ENCODE results near the gene SSTR3. TPM values are rescaled to one million over a fixed set of nuclear protein-coding genes. Genes with fewer than 3 reads are reported as not detected.

The SSTR3 gene
- total and polyA plus RNA-seq, 2 donors from 2014 or later, result 0.13 to 0.56 TPM

DNA sequence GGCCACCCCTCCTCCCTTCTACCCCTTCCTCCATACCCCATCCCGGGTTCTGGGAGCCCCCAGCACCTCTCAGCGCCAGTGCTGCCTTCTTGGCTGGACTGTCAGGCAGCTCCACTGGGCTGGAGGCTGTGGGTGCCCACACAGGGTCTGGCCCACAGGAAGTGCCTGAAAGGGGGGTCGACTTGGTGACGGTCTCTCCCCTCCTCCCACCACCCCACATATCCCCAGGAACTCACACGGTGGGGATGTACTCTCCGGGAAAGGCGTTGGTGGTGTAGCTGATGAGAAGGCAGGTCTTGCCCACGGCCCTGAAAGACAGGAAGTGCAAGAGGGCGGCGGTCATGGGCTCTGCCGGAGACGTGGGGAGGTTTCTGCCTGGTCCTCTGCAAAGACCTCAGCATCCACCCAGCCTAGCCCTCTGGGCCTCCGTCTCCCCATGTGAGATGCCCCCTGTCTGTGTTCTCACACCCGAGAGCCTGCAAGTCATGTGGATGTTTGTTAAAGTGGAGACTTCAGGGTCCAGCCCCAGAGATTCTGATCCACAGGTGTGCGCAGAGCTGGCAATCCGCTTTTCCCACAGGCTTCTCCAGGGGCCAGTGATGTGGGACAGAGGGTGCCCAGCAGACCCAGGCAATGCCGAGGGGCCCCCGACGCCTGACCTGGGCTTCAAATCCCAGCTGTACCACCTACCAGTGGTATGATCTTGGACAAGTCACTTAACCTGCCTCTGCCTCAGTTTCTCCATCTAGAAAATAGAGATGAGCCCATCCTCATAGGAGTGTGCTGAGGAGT is 29.3 kb upstream of the SSTR3 start:
- TF ChIP-seq, protein P1, sequence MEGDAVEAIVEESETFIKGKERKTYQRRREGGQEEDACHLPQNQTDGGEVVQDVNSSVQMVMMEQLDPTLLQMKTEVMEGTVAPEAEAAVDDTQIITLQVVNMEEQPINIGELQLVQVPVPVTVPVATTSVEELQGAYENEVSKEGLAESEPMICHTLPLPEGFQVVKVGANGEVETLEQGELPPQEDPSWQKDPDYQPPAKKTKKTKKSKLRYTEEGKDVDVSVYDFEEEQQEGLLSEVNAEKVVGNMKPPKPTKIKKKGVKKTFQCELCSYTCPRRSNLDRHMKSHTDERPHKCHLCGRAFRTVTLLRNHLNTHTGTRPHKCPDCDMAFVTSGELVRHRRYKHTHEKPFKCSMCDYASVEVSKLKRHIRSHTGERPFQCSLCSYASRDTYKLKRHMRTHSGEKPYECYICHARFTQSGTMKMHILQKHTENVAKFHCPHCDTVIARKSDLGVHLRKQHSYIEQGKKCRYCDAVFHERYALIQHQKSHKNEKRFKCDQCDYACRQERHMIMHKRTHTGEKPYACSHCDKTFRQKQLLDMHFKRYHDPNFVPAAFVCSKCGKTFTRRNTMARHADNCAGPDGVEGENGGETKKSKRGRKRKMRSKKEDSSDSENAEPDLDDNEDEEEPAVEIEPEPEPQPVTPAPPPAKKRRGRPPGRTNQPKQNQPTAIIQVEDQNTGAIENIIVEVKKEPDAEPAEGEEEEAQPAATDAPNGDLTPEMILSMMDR (IDR thresholded peaks at IDR 0.05; ENCODE audit: borderline replicate concordance, extremely low read depth, insufficient read depth), result no peak
- Histone ChIP-seq H3K36me3 (ENCODE audit: control insufficient read depth in 2 of 3, insufficient read depth in 3 of 3, low read length in 3 of 3) (no peaks in the 10 kb centered on the region), H3K27me3 (ENCODE audit: control insufficient read depth, insufficient read depth, low read length) (no peaks in the 10 kb centered on the region), H3K9me3 (ENCODE audit: control insufficient read depth in 2 of 3, insufficient read depth in 1 of 3, low read length in 3 of 3) (no peaks in the 10 kb centered on the region), H3K27ac (ENCODE audit: low read depth in 2 of 2, low read length in 2 of 2) (no peak overlapping the region), H3K4me3 (ENCODE audit: low read length in 3 of 3) (no peak overlapping the region), H3K9ac (ENCODE audit: low read length in 3 of 3) (no peak overlapping the region), H3K4me1 (ENCODE audit: control insufficient read depth in 2 of 3, insufficient read depth in 2 of 3, low read depth in 1 of 3, low read length in 3 of 3) (no peaks in the 10 kb centered on the region)
- no peak for FAIRE-seq
- intact Hi-C loops (cut with DNase I), result no loop called here
- peak in 1 of 5 donors; percentile 75 for DNase-seq

DNA sequence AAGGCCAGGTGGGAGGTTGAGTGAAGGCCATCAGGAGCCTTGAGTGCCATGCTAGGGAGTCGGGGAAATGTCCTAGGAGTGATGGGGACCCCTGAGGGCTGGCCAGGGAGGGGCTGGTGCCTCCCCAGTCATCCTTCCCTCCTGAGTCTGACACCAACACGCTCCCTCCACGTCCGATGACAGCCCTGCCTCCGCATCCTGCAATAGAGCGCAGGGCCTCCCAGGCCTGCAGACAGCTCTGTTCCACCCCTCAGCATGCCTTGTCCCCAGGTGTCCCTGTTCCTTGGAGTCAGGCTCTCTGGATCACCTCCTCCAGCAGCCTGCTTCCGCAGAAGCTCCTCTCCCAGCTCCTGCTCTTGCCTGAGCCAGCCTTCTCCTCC is 28.7 kb upstream of the SSTR3 start:
- no peak overlapping the region for H3K9ac ChIP-seq (ENCODE audit: low read length in 3 of 3)
- no peaks in the 10 kb centered on the region for H3K27me3 ChIP-seq (ENCODE audit: control insufficient read depth, insufficient read depth, low read length)
- no peak overlapping the region for H3K4me3 ChIP-seq (ENCODE audit: low read length in 3 of 3)
- intact Hi-C loops (cut with DNase I), result no loop called here
- H3K4me1 ChIP-seq (ENCODE audit: control insufficient read depth in 2 of 3, insufficient read depth in 2 of 3, low read depth in 1 of 3, low read length in 3 of 3), result no peaks in the 10 kb centered on the region
- no peaks in the 10 kb centered on the region for H3K9me3 ChIP-seq (ENCODE audit: control insufficient read depth in 2 of 3, insufficient read depth in 1 of 3, low read length in 3 of 3)
- H3K36me3 ChIP-seq (ENCODE audit: control insufficient read depth in 2 of 3, insufficient read depth in 3 of 3, low read length in 3 of 3), result no peaks in the 10 kb centered on the region
- TF ChIP-seq, protein P1 (IDR thresholded peaks at IDR 0.05; ENCODE audit: borderline replicate concordance, extremely low read depth, insufficient read depth), result no peak
- H3K27ac ChIP-seq (ENCODE audit: low read depth in 2 of 2, low read length in 2 of 2), result no peak overlapping the region
- DNase-seq (peak in 1 of 5 donors; percentile 66), FAIRE-seq (no peak)

DNA sequence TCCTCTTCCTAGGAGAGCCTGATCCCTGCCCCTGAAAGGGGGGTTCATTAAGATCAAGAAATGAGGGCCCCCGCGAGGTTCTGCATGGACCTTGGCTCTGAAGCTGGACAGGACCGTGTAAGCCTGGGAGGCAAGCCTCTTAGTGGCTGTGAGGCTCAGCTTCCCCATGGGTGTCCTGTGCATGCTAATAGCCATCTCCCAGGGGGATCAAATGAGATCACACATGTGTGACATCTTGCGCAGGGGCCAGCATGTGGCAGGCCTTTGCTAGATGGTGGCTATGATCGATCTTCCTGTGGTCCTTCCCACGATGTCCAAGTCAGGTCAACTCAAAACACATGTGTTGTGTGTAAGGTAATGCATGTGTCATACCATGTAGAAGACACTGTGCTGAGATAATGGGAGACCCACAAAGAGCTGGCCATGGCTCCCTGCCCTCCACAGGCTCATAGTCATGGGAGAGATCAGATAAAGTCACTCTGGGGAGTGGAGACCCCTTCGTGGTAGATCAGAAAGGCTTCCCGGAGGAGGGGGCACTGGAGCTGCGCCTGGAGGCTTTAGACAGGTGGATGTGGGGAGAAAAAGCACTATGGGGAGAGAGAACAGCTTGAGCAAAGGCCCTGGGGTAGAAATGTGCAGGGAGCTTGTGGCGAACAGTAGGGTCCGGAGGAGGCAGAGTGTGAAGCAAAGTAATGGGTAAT is 28.1 kb upstream of the SSTR3 start:
- H3K27ac ChIP-seq (ENCODE audit: low read depth in 2 of 2, low read length in 2 of 2), result no peak overlapping the region
- FAIRE-seq (no peak), DNase-seq (no peak)
- no peaks in the 10 kb centered on the region for H3K4me1 ChIP-seq (ENCODE audit: control insufficient read depth in 2 of 3, insufficient read depth in 2 of 3, low read depth in 1 of 3, low read length in 3 of 3)
- intact Hi-C loops (cut with DNase I), result no loop called here
- TF ChIP-seq, protein P1 (IDR thresholded peaks at IDR 0.05; ENCODE audit: borderline replicate concordance, extremely low read depth, insufficient read depth), result no peak
- no peaks in the 10 kb centered on the region for H3K36me3 ChIP-seq (ENCODE audit: control insufficient read depth in 2 of 3, insufficient read depth in 3 of 3, low read length in 3 of 3)
- H3K9ac ChIP-seq (ENCODE audit: low read length in 3 of 3), result no peak overlapping the region
- H3K4me3 ChIP-seq (ENCODE audit: low read length in 3 of 3), result no peak overlapping the region
- no peaks in the 10 kb centered on the region for H3K27me3 ChIP-seq (ENCODE audit: control insufficient read depth, insufficient read depth, low read length)
- H3K9me3 ChIP-seq (ENCODE audit: control insufficient read depth in 2 of 3, insufficient read depth in 1 of 3, low read length in 3 of 3), result no peaks in the 10 kb centered on the region

All from kidney (tissue), 14 donors.